HepG2 (cell line): Measurements from ENCODE around the gene DNALI1. TPM values are rescaled to one million over a fixed set of nuclear protein-coding genes. Genes with fewer than 3 reads are reported as not detected.

Source experiments
- ATF7-NPFF ChIP-seq: sonication (generic); formaldehyde crosslinking; IDR thresholded peaks from 2 replicates; pipeline ENCODE4 v1.8.1; 2023; ENCODE audit warnings: mild to moderate bottlenecking, low read depth, missing genetic modification reagents, moderate library complexity
- BORCS8-MEF2B ChIP-seq: sonication (generic); formaldehyde crosslinking; IDR thresholded peaks from 2 replicates; pipeline ENCODE4 v1.8.0; 2022; ENCODE audit warnings: mild to moderate bottlenecking, missing genetic modification reagents
- ESRRA ChIP-seq: sonication (generic); formaldehyde crosslinking; IDR thresholded peaks from 2 replicates; pipeline ENCODE4 v1.5.1; 2020; ENCODE audit warnings: mild to moderate bottlenecking, low read depth, missing genetic modification reagents
- MATR3 ChIP-seq: sonication (generic); formaldehyde crosslinking; IDR thresholded peaks from 2 replicates; pipeline ENCODE4 v1.4.0; 2020; ENCODE audit warnings: missing genetic modification reagents
- NPAS2 ChIP-seq: sonication (generic); formaldehyde crosslinking; IDR thresholded peaks from 2 replicates; pipeline ENCODE4 v1.8.0; 2022; ENCODE audit warnings: mild to moderate bottlenecking, missing genetic modification reagents, borderline replicate concordance
- NR2F1 ChIP-seq, 2 experiments: fragments of 450-650 bp in 1 of 2; formaldehyde crosslinking in 1 of 2; IDR thresholded peaks; 2 replicates each; pipeline versions ENCODE4 v1.5.0 to v1.6.1; 2016 to 2020; ENCODE audit warnings: mild to moderate bottlenecking in 1 of 2, missing compliant biosample characterization in 1 of 2, missing genetic modification reagents in 1 of 2, moderate library complexity in 1 of 2
- RARA ChIP-seq: IDR thresholded peaks from 2 replicates; pipeline ENCODE4 v1.6.1; 2016; ENCODE audit warnings: missing genetic modification reagents, missing compliant biosample characterization
- RBFOX2 ChIP-seq: fragments of 200-400 bp; formaldehyde crosslinking; IDR thresholded peaks from 2 replicates; pipeline ENCODE4 v1.6.1; 2017; ENCODE audit warnings: low read depth, mild to moderate bottlenecking, low read length
- RELA ChIP-seq: sonication (generic); formaldehyde crosslinking; IDR thresholded peaks from 2 replicates; pipeline ENCODE4 v1.4.0; 2020; ENCODE audit warnings: missing genetic modification reagents
- RFX5 ChIP-seq: IDR thresholded peaks from 2 replicates; pipeline ENCODE4 v1.6.1; 2011; ENCODE audit warnings: low read depth, low read length, improper control_type of control experiment
- TBX2 ChIP-seq: sonication (generic); formaldehyde crosslinking; IDR thresholded peaks from 2 replicates; pipeline ENCODE4 v1.5.0; 2020; ENCODE audit warnings: missing genetic modification reagents, mild to moderate bottlenecking, borderline replicate concordance
- ZNF274 ChIP-seq: sonication (generic); formaldehyde crosslinking; IDR thresholded peaks from 2 replicates; pipeline ENCODE4 v1.5.1; 2020; ENCODE audit warnings: mild to moderate bottlenecking, missing genetic modification reagents
- ZNF550 ChIP-seq: sonication (generic); formaldehyde crosslinking; IDR thresholded peaks from 2 replicates; pipeline ENCODE4 v1.4.0; 2020; ENCODE audit warnings: mild to moderate bottlenecking, missing genetic modification reagents, borderline replicate concordance
- ZNF562 ChIP-seq: sonication (generic); formaldehyde crosslinking; IDR thresholded peaks from 2 replicates; pipeline ENCODE4 v1.8.0; 2022; ENCODE audit warnings: missing genetic modification reagents, borderline replicate concordance
- ZNF850 ChIP-seq: sonication (generic); formaldehyde crosslinking; conservative IDR thresholded peaks from 2 replicates; pipeline ENCODE4 v1.9.0; 2021; ENCODE audit warnings: mild to moderate bottlenecking, missing genetic modification reagents
- polyA plus RNA-seq, 8 experiments: library from polyadenylated mRNA; depleted of rRNA in 3 of 8; stranded (reverse) in 7 of 8; unstranded in 1 of 8; fragments of >200 nt; fragmentation: Illumina TruSeq in 4 of 8; extraction: Trizol in 4 of 8; gene quantifications; 2 replicates each; pipeline versions ENCODE4 v1.2.1 to v1.2.3, GENCODE V29; 2011 to 2016; ENCODE audit warnings: low read depth in 4 of 8, missing spikeins in 1 of 8, mixed read lengths in 1 of 8; ENCODE audit not compliant: insufficient read depth in 1 of 8
- total RNA-seq, 5 experiments: library from RNA; depleted of rRNA; stranded (reverse); fragments of >200 nt; fragmentation: Illumina TruSeq; extraction: Trizol; gene quantifications; 2 replicates each; pipeline ENCODE4 v1.2.3, GENCODE V29; 2016; ENCODE audit warnings: low read depth in 1 of 5
- TF ChIP-seq, protein P1 (sequence below): IDR thresholded peaks from 2 replicates; pipeline ENCODE4 v1.6.1; 2016; ENCODE audit warnings: low read depth, control low read depth
- TF ChIP-seq, protein P2 (sequence below): IDR thresholded peaks from 2 replicates; pipeline ENCODE4 v1.6.1; 2016; ENCODE audit warnings: missing compliant biosample characterization, missing genetic modification reagents, borderline replicate concordance
- TF ChIP-seq, protein P3 (sequence below), 2 experiments: sonication (generic) in 1 of 2; formaldehyde crosslinking in 1 of 2; IDR thresholded peaks; 2 replicates each; pipeline versions ENCODE4 v1.6.1 to v1.9.0; 2014 to 2022; ENCODE audit warnings: antibody characterized with exemption in 1 of 2, borderline replicate concordance in 1 of 2, inconsistent platforms in 1 of 2, low read depth in 1 of 2, missing genetic modification reagents in 1 of 2
- TF ChIP-seq, protein P4 (sequence below): sonication (generic); formaldehyde crosslinking; IDR thresholded peaks from 2 replicates; pipeline ENCODE4 v1.4.0; 2020; ENCODE audit warnings: mild to moderate bottlenecking, missing genetic modification reagents

DNALI1 gene
- total and polyA plus RNA-seq, 2 of the 13 experiments (the other 11 are each of a cell fraction or from before 2014, with no cell fraction given): 0.42 to 0.70 TPM

DNA sequence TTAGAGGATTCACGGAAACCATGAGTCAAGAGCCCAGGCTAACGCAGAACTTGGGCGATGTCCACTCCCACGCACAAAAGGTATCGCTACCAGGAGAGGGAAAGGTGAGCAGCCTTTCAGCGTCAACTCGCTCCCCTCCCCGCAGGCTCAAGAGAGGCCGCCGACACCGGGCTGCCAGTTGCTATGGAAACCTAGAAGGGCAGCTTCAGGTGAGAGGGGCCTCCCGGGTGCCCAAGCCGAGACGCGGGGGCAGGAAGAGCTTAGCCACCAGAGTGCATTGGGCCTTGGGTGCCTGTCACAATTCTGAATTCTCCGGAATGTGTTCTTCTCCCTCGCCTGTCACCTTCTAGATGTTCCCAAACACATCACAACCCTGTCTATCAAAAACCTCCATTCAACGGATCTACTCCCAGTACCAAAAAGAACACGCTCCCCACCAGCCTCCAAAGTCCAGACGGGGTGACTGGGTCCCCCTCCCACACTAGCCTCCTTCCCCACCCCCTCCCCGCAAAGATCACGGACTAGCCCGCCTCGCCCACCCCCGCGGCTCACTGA, 42.9 kb upstream of the DNALI1 start (continued):
- no peak for TF ChIP-seq MATR3 (CRISPR knock-in tag)
- TF ChIP-seq, protein P1, sequence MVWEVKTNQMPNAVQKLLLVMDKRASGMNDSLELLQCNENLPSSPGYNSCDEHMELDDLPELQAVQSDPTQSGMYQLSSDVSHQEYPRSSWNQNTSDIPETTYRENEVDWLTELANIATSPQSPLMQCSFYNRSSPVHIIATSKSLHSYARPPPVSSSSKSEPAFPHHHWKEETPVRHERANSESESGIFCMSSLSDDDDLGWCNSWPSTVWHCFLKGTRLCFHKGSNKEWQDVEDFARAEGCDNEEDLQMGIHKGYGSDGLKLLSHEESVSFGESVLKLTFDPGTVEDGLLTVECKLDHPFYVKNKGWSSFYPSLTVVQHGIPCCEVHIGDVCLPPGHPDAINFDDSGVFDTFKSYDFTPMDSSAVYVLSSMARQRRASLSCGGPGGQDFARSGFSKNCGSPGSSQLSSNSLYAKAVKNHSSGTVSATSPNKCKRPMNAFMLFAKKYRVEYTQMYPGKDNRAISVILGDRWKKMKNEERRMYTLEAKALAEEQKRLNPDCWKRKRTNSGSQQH: 0 out of 2 replicates have a peak, but pooled peaks have one; percentile 27
- TF ChIP-seq ZNF850 (CRISPR knock-in tag): no peak
- TF ChIP-seq TBX2: no peak
- TF ChIP-seq RARA (CRISPR knock-in tag): no peak
- TF ChIP-seq ZNF562 (CRISPR knock-in tag): no peak
- TF ChIP-seq BORCS8-MEF2B (CRISPR knock-in tag): no peak
- no peak for TF ChIP-seq RFX5
- no peak for TF ChIP-seq RELA (CRISPR knock-in tag)
- TF ChIP-seq ZNF274: peak; percentile 48; the same call in 1 of the 2 replicates
- TF ChIP-seq, protein P2, sequence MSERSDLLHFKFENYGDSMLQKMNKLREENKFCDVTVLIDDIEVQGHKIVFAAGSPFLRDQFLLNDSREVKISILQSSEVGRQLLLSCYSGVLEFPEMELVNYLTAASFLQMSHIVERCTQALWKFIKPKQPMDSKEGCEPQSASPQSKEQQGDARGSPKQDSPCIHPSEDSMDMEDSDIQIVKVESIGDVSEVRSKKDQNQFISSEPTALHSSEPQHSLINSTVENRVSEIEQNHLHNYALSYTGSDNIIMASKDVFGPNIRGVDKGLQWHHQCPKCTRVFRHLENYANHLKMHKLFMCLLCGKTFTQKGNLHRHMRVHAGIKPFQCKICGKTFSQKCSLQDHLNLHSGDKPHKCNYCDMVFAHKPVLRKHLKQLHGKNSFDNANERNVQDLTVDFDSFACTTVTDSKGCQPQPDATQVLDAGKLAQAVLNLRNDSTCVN: no peak
- TF ChIP-seq ZNF550 (CRISPR knock-in tag): no peak
- TF ChIP-seq RBFOX2: no peak
- TF ChIP-seq, protein P3, sequence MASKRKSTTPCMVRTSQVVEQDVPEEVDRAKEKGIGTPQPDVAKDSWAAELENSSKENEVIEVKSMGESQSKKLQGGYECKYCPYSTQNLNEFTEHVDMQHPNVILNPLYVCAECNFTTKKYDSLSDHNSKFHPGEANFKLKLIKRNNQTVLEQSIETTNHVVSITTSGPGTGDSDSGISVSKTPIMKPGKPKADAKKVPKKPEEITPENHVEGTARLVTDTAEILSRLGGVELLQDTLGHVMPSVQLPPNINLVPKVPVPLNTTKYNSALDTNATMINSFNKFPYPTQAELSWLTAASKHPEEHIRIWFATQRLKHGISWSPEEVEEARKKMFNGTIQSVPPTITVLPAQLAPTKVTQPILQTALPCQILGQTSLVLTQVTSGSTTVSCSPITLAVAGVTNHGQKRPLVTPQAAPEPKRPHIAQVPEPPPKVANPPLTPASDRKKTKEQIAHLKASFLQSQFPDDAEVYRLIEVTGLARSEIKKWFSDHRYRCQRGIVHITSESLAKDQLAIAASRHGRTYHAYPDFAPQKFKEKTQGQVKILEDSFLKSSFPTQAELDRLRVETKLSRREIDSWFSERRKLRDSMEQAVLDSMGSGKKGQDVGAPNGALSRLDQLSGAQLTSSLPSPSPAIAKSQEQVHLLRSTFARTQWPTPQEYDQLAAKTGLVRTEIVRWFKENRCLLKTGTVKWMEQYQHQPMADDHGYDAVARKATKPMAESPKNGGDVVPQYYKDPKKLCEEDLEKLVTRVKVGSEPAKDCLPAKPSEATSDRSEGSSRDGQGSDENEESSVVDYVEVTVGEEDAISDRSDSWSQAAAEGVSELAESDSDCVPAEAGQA (IDR thresholded peaks at IDR 0.05; ENCODE audit: low read depth): no peak
- TF ChIP-seq, protein P3 (CRISPR knock-in tag; IDR thresholded peaks at IDR 0.05; ENCODE audit: borderline replicate concordance): no peak
- TF ChIP-seq, protein P4, sequence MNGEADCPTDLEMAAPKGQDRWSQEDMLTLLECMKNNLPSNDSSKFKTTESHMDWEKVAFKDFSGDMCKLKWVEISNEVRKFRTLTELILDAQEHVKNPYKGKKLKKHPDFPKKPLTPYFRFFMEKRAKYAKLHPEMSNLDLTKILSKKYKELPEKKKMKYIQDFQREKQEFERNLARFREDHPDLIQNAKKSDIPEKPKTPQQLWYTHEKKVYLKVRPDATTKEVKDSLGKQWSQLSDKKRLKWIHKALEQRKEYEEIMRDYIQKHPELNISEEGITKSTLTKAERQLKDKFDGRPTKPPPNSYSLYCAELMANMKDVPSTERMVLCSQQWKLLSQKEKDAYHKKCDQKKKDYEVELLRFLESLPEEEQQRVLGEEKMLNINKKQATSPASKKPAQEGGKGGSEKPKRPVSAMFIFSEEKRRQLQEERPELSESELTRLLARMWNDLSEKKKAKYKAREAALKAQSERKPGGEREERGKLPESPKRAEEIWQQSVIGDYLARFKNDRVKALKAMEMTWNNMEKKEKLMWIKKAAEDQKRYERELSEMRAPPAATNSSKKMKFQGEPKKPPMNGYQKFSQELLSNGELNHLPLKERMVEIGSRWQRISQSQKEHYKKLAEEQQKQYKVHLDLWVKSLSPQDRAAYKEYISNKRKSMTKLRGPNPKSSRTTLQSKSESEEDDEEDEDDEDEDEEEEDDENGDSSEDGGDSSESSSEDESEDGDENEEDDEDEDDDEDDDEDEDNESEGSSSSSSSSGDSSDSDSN (CRISPR knock-in tag): no peak
- TF ChIP-seq NPAS2: no peak
- no peak for TF ChIP-seq NR2F1 (CRISPR knock-in tag; IDR thresholded peaks at IDR 0.05)
- TF ChIP-seq ESRRA (CRISPR knock-in tag): no peak
- no peak for TF ChIP-seq ATF7-NPFF
